Endothelial cell of umbilical vein (primary cell): ENCODE data around the gene IL17RD. TPM values are rescaled to one million over a fixed set of nuclear protein-coding genes. Genes with fewer than 3 reads are reported as not detected.

Experiments used
- BruUV-seq: library from RNA; stranded (reverse); fragments of 400-500 nt; replicated peaks from 2 replicates; lab custom pipeline; 2021; lab: Mats Ljungman, UMichigan
- CTCF ChIA-PET: fragments of 300-600, 350-600 bp; sonication (Branson Sonifier 250); formaldehyde crosslinking; loops from one replicate; lab custom pipeline; 2021; ENCODE audit warnings: antibody characterized with exemption, inconsistent platforms; lab: Charles Lee
- POLR2A ChIA-PET: fragments of 300-600, 350-600 bp; sonication (Branson Sonifier 250); formaldehyde crosslinking; loops from one replicate; lab custom pipeline; 2021; ENCODE audit warnings: antibody characterized with exemption, inconsistent platforms; lab: Charles Lee
- DNase-seq: peaks from one replicate; pipeline ENCODE4 v3.0.0-alpha.2; 2011; ENCODE audit warnings: low read depth, low spot score
- FAIRE-seq: peaks from 2 replicates; lab custom pipeline; 2011; peaks lifted over from hg19 to GRCh38; lab: Jason Lieb, UNC
- H2AFZ ChIP-seq: 2 replicates; pipeline ENCODE4 v1.6.0; 2012; ENCODE audit warnings: low read depth, low read length, control low read depth, inconsistent platforms
- H3K27ac ChIP-seq: 2 replicates; pipeline ENCODE4 v1.5.1; 2011; ENCODE audit warnings: low read depth, mild to moderate bottlenecking, control low read depth, low read length, moderate library complexity; ENCODE audit not compliant: insufficient read depth
- H3K27me3 ChIP-seq, 2 experiments: 2 replicates each; pipeline versions ENCODE4 v1.6.0 to v1.6.1; 2011; ENCODE audit warnings: low read length in 2 of 2, mixed read lengths in 1 of 2; ENCODE audit not compliant: control insufficient read depth in 2 of 2, insufficient read depth in 2 of 2
- H3K36me3 ChIP-seq, 2 experiments: 2 replicates in 1 of 2; 3 replicates in 1 of 2; pipeline ENCODE4 v1.5.1; 2011; ENCODE audit warnings: low read length in 2 of 2, mild to moderate bottlenecking in 1 of 2, moderate library complexity in 1 of 2; ENCODE audit not compliant: control insufficient read depth in 2 of 2, insufficient read depth in 2 of 2; ENCODE audit errors: extremely low read depth in 1 of 2
- H3K4me1 ChIP-seq: 3 replicates; pipeline ENCODE4 v1.5.1; 2011; ENCODE audit warnings: mild to moderate bottlenecking, low read length; ENCODE audit not compliant: control insufficient read depth, insufficient read depth; ENCODE audit errors: extremely low read depth
- H3K4me2 ChIP-seq: 2 replicates; pipeline ENCODE4 v1.6.1; 2011; ENCODE audit warnings: low read length, control low read depth, mixed read lengths; ENCODE audit not compliant: insufficient read depth
- H3K4me3 ChIP-seq, 3 experiments: fragments of 200-600 bp in 1 of 3; sonication (generic), shearing (Covaris generic) in 1 of 3; replicated peaks in 1 of 3; 2 replicates each; pipeline ENCODE4 v1.5.1; 2011 to 2016; ENCODE audit warnings: control low read depth in 3 of 3, low read length in 3 of 3, mild to moderate bottlenecking in 2 of 3, inconsistent platforms in 1 of 3, low read depth in 1 of 3, moderate library complexity in 1 of 3; ENCODE audit not compliant: insufficient read depth in 1 of 3
- H3K79me2 ChIP-seq: 2 replicates; pipeline ENCODE4 v1.6.0; 2012; ENCODE audit warnings: low read length, inconsistent platforms; ENCODE audit not compliant: control insufficient read depth, insufficient read depth
- H3K9ac ChIP-seq: replicated peaks from 2 replicates; pipeline ENCODE3; 2011; ENCODE audit warnings: low read length, control low read depth; ENCODE audit not compliant: insufficient read depth; ENCODE audit errors: extremely low read depth
- H3K9me1 ChIP-seq: replicated peaks from 3 replicates; pipeline ENCODE4 v1.6.0; 2011; ENCODE audit warnings: mild to moderate bottlenecking, low read length; ENCODE audit not compliant: control insufficient read depth, insufficient read depth; ENCODE audit errors: extremely low read depth
- H3K9me3 ChIP-seq: replicated peaks from 2 replicates; pipeline ENCODE4 v1.5.1; 2012; ENCODE audit warnings: low read length, inconsistent platforms; ENCODE audit not compliant: control insufficient read depth, insufficient read depth
- H4K20me1 ChIP-seq: replicated peaks from 2 replicates; pipeline ENCODE3; 2011; ENCODE audit warnings: mild to moderate bottlenecking, low read length; ENCODE audit not compliant: control insufficient read depth, insufficient read depth; ENCODE audit errors: extremely low read depth
- CTCF ChIP-seq, 2 donors: IDR thresholded peaks; 1 replicate in 1 of 2; 2 replicates in 1 of 2; pipeline ENCODE4 v1.5.1; 2011; ENCODE audit warnings: low read length in 2 of 2, mild to moderate bottlenecking in 2 of 2, moderate library complexity in 2 of 2, control low read depth in 1 of 2, inconsistent platforms in 1 of 2, low read depth in 1 of 2; ENCODE audit not compliant: insufficient read depth in 1 of 2; ENCODE audit errors: extremely low read depth in 1 of 2
- EZH2 ChIP-seq: IDR thresholded peaks from 2 replicates; pipeline ENCODE4 v1.6.1; 2012; ENCODE audit warnings: borderline replicate concordance, low read depth, mild to moderate bottlenecking, moderate library complexity, low read length, inconsistent platforms; ENCODE audit not compliant: severe bottlenecking
- FOS ChIP-seq: IDR thresholded peaks from 2 replicates; pipeline ENCODE4 v1.6.1; 2011; ENCODE audit warnings: mild to moderate bottlenecking, low read length, moderate library complexity, borderline replicate concordance; ENCODE audit not compliant: insufficient read depth
- GATA2 ChIP-seq: IDR thresholded peaks from 2 replicates; pipeline ENCODE4 v1.7.0; 2011; ENCODE audit warnings: low read depth, mild to moderate bottlenecking, moderate library complexity, mixed read lengths, low read length; ENCODE audit not compliant: insufficient read length, insufficient read depth
- JUN ChIP-seq: IDR thresholded peaks from 2 replicates; pipeline ENCODE4 v1.6.1; 2011; ENCODE audit warnings: borderline replicate concordance, low read depth; ENCODE audit not compliant: insufficient read length, insufficient read depth
- MAX ChIP-seq: IDR thresholded peaks from 2 replicates; pipeline ENCODE4 v1.6.1; 2011; ENCODE audit not compliant: insufficient read depth, insufficient read length
- MYC ChIP-seq: IDR thresholded peaks from one replicate; pipeline ENCODE4 v1.6.1; 2011; ENCODE audit warnings: mild to moderate bottlenecking, low read depth, low read length
- POLR2A ChIP-seq: IDR thresholded peaks from 2 replicates; pipeline ENCODE4 v1.6.1; 2012; ENCODE audit warnings: low read depth, mild to moderate bottlenecking, control low read depth, low read length
- POLR2AphosphoS5 ChIP-seq: IDR thresholded peaks from 2 replicates; pipeline ENCODE4 v1.6.1; 2012; ENCODE audit warnings: low read depth, mild to moderate bottlenecking, control low read depth, low read length, moderate library complexity; ENCODE audit not compliant: insufficient read depth
- dilution Hi-C: fragments of 300-500 bp; cut with MboI; formaldehyde crosslinking; loops from one replicate; pipeline ENCODE4 v1.15.0; 2019; ENCODE audit warnings: low sequenced_read_pairs; ENCODE audit not compliant: extremely low pct_ligation_motif_present
- intact Hi-C: fragments of 100-400 bp; cut with micrococcal nuclease; formaldehyde crosslinking; loops from one replicate; pipeline ENCODE4 v1.10.0; 2022
- polyA plus RNA-seq, 4 experiments: library from polyadenylated mRNA; depleted of rRNA in 3 of 4; stranded (reverse) in 3 of 4; unstranded in 1 of 4; fragments of >200 nt; gene quantifications; 2 replicates each; pipeline versions ENCODE4 v1.2.1 to v1.2.3, GENCODE V29; 2011 to 2012; ENCODE audit warnings: missing spikeins in 1 of 4
- total RNA-seq: library from RNA; stranded (reverse); gene quantifications from 2 replicates; pipeline ENCODE4 v1.2.3, GENCODE V29; 2021

IL17RD gene
- total and polyA plus RNA-seq, 2 donors (not counting 3 experiments of a cell fraction or from before 2014, with no cell fraction given) = 0.36 to 0.93 TPM

- BruUV-seq = no TSS peak
- Histone ChIP-seq H3K27me3 (no peaks in the 10 kb centered on the region), H3K9ac (no peak within 1 kb of the TSS), H3K9me3 (no peaks in the 10 kb centered on the region), H2AFZ (no peak within 1 kb of the TSS), H3K4me2 (no peak within 1 kb of the TSS), H3K9me1 (no peaks in the 10 kb centered on the region), H3K27ac (no peak within 1 kb of the TSS), H3K36me3 (no peaks in the 10 kb centered on the region), H3K4me1 (peaks cover 9% of the 10 kb centered on the region), H3K4me3 (no peak within 1 kb of the TSS), H3K79me2 (no peaks in the 10 kb centered on the region), H4K20me1 (no peaks in the 10 kb centered on the region)
- TF ChIP-seq POLR2AphosphoS5 = no peak
- no peak for TF ChIP-seq MYC
- CTCF ChIA-PET = interaction anchor here (1.9 kb wide), 1 partner anchor 21 kb away, joined by 4 read pairs; no protein-coding TSS in a partner anchor
- dilution Hi-C loops (no loop called here), intact Hi-C loops (no loop called here)
- POLR2A ChIA-PET = no interaction called here
- no peak for DNase-seq
- FAIRE-seq = no peak
These were observed 34.7 kb upstream of the IL17RD start, which contains the start of gene HESX1 for GRCh38 chr3:57199895-57200297. TSS of gene HESX1 (minus strand) at chr3:57199978. CDS start at chr3:57199918, 60 bp downstream.

GRCh38 chr3:57194641-57195040 lies 29.5 kb upstream of the IL17RD start:
- H3K27ac ChIP-seq = no peak overlapping the region
- no peaks in the 10 kb centered on the region for H3K9me3 ChIP-seq
- TF ChIP-seq CTCF (IDR thresholded peaks at IDR 0.05; ENCODE audit: extremely low read depth in 1 of 2, insufficient read depth in 1 of 2, low read depth in 1 of 2, low read length in 2 of 2) = no peak
- no peak for TF ChIP-seq FOS
- TF ChIP-seq EZH2 = no peak
- TF ChIP-seq MYC = no peak
- no peak for TF ChIP-seq POLR2A
- TF ChIP-seq MAX = no peak
- TF ChIP-seq GATA2 = no peak
- no peak for TF ChIP-seq JUN
- TF ChIP-seq POLR2AphosphoS5 = no peak
- no peaks in the 10 kb centered on the region for H3K27me3 ChIP-seq
- dilution Hi-C loops = no loop called here
- no peaks in the 10 kb centered on the region for H4K20me1 ChIP-seq
- H3K4me3 ChIP-seq = no peak overlapping the region
- intact Hi-C loops = no loop called here
- H3K4me1 ChIP-seq = peaks cover 9% of the 10 kb centered on the region
- H3K36me3 ChIP-seq = no peaks in the 10 kb centered on the region
- no peaks in the 10 kb centered on the region for H3K79me2 ChIP-seq
- DNase-seq = no peak
- H3K9me1 ChIP-seq = no peaks in the 10 kb centered on the region
- ChIA-PET CTCF (interaction anchor here (1.3 to 1.5 kb wide), 2 partner anchors 25 to 32 kb away, joined by 3 read pairs; no protein-coding TSS in a partner anchor), POLR2A (no interaction called here)
- no peak overlapping the region for H2AFZ ChIP-seq
- H3K4me2 ChIP-seq = no peak overlapping the region
- H3K9ac ChIP-seq = no peak overlapping the region
- no TSS peak for BruUV-seq
- FAIRE-seq = no peak
